A204.1 (cell line): ENCODE results near the gene POLN.
"Not testable (repeated sequence)": the region's sequence is repeated elsewhere in the genome, so short reads cannot be mapped to it uniquely, and the experiment has no call there.

ENCODE experiments used
- FAIRE-seq: peaks from 2 replicates; lab custom pipeline; 2012; peaks lifted over from hg19 to GRCh38; lab: Jason Lieb, UNC

The POLN gene

DNA sequence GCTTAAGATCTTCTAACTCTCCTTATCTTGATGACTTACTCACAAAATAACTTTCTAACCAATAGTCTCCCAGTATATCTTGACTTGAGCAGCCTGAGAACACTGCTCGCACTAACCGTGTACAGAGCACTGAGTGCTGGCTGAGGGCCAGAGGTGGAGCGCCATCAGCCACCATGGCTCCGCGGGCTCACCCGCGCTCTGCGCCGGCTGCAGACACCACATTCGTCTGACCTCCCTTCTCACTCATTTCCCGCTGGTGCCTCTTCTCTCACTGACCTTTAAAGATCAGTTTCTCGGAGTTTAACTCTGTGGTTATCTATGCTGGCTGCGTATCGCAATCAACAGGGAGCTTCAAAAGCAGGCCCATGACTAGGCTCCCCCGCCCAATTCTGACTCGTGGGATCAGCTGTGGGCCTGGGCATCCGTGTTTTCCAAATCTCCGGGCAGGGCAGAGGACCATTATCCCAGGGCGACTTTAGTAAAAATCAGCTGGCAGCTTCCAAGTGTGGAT lies 78.6 kb downstream of the POLN start:
- no peak for FAIRE-seq

DNA sequence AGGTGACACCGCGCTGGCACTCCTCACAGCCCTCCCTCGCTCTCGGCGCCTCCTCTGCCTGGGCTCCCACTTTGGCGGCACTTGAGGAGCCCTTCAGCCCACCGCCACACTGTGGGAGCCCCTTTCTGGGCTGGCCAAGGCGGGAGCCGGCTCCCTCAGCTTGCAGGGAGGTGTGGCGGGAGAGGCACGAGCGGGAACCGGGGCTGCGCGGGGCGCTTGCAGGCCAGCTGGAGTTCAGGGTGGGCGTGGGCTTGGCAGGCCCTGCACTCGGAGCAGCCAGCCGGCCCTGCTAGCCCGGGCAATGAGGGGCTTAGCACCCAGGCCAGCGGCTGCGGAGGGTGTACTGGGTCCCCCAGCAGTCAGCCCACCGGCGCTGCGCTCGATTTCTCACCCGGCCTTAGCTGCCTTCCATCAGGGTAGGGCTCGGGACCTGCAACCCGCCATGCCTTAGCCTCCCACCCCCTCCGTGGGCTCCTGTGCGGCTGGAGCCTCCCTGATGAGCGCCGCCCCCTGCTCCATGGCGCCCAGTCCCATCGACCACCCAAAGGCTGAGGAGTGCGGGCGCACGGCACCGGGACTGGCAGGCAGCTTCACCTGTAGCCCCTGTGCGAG lies 80.7 kb downstream of the POLN start:
- FAIRE-seq = not testable (repeated sequence)

DNA sequence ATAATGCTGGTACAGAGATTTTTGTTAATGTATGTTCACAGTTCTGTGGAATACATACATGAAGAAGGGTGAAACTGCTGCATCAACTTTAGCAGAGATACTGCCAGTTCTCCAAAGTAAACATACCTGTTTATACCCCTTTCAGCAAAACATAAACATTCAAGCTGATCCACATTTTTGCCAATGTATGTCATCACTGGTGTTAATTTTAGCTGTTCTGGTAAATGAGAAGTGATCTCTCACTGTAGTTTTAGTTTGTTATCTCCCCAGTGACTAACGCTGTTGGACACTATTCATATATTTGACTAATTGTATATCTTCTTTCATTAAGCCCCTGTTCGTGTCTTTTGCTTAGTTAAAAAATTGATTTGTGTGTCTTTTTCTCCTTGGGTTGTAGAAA lies 82.0 kb downstream of the POLN start:
- no peak for FAIRE-seq

DNA sequence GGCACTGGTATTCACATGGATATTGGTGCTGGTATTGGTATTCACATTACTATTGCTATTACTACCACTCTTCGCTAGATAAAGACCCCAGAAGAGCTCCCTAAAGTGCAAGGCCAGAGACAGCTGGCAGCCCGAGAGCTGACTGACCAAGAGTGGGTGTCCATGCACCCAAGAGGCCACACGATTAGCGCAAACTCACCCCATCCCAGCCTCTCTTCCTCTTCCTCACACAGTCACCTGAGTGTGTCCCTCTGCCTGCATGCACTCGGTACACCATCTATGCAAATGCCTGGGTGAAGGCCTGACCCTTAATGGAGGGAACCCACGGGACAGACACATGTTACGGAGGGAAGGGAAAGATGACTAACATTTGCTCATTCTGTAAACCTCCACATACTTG lies 86.7 kb downstream of the POLN start:
- FAIRE-seq = no peak

DNA sequence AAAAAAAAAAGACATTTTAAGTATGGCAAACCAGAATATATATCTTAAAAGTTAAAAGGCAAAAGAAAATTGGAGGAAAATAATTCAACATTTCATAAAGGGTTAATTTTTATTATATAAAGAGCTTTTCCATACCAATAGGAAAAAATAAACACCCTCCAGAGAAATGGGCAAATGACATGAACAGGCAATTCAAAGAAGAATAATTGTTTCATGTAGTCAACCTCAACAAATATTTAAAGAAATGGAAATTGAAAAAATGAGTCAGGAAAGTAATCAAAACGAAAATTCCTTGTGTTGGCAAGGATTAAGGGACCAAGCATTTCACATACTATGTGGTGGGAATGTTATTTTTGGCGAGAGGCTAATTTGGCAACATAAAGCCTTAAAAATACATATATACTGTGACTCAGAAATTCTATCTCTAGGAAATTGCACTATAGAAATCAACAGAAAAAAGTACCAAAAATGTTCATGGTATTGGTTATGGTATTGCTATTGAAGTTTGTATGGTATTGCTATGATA lies 87.6 kb downstream of the POLN start:
- no peak for FAIRE-seq

DNA sequence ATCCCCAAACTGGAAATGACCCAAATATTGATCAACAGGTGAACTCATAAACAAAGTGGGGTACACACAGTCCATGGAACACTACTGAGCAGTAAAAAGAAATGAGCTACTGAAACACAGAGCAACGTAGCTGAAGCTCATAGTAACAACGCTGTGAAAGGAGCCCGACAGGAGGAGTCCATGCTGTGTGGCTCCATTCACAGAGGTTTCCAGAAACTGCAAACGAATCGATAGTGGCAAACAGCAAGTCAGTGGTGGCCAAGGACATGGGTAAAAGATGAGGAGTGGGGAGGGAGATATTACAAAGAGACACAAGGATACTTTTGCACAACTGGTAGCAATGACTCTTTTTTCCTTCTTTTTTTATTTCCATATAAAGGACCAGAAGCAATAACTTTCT lies 90.4 kb downstream of the POLN start:
- no peak for FAIRE-seq

DNA sequence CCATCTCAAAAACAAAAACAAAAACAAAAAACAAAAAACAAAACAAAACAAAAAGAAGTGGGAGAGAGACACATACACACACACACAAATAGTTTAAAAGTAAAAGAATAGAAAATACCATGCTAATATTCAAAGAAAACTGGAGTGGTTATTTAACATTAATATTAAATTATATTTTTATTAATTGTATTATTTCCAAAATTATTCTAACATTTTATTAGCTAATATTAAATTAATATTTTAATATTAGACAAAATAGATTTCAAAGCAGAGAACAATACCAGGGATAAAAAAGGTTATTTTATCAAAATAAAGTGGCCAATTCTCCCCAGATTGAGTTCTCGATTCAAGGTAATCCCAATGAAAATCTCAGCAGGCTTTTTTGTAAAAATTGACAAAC lies 91.8 kb downstream of the POLN start:
- peak; percentile 78 for FAIRE-seq

DNA sequence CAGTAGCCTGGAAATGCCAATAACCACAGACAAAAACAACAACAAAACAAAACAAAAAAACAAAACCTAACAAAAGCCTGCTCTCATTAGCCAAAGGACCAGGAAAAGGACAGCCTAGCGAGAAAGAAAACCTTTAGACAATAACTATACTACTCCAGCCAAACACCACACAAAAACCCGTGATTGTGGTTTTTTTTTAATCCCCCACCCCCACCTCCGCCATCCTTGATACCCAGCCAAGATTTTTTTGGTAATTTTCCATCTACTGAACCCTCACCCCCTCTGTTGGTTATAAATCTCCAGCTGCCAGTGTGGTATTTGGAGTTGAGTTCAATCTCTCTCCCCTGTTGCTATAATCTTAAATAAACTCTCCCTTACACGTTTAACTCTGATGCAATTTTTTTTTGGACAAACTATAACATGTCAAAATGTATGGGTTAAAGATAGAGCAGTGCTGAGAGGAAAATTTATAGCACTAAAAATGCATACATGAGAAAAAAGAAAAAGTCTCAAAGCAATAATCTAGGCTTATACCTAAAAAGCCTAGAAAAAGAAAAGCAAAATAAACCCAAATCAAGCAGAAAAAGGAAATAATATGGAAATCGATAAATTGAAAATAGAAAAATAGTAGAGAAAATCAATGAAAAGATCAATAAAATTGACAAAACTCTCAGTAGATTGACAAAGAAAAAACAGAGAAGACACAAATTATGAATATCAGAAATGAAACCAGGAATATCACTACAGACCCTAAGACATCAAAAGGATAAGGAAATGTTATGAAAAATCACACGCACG lies 99.1 kb downstream of the POLN start:
- no peak for FAIRE-seq

GRCh38 chr4:2141762-2142451 lies 100.0 kb downstream of the POLN start:
- FAIRE-seq = no peak

DNA sequence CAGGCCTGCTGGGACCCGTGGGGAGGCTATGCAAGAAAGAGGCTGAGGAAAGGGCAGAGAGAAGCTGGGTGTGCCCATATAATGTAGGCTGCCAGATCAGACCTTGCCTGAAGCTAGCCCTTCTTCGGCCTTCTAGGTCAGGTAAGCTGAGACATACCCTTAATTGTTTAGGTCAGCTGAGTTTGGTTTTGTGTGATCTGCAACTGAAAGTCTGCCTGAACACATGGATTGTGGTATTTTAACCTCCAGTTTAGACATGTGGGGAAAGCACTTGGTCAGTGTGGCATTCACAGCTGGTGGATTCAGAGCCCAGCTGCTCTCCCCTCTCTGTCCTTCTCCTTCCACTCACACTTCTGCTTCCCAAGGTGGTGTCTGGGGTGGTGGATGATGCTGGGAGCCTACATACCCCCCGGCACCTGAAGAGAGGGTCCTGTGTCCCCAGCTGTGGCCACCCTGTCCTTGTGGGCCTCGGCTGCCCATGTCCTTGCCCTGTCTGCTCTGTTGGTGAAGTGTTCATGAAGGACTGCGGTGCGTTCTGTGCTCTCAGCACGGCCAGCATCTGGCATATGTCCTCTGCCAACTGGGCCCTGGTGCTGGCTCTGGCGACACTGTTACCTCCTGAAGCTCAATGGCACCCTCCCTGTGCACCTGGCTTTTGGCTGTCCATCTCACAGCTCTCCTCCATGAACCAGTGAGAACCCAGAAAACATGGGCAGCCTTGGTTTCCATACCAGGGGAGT lies 100.7 kb downstream of the POLN start:
- FAIRE-seq = no peak

GRCh38 chr4:2138846-2139500 lies 102.9 kb downstream of the POLN start:
- FAIRE-seq = no peak

- no peak for FAIRE-seq
Observed at GRCh38 chr4:2136726-2137125, 105.2 kb downstream of the POLN start.

GRCh38 chr4:2135083-2135482 lies 106.8 kb downstream of the POLN start:
- no peak for FAIRE-seq

- no peak for FAIRE-seq
Observed at GRCh38 chr4:2132438-2132837, 109.5 kb downstream of the POLN start.

- FAIRE-seq = no peak
Observed at GRCh38 chr4:2127609-2128332, 114.2 kb downstream of the POLN start.

DNA sequence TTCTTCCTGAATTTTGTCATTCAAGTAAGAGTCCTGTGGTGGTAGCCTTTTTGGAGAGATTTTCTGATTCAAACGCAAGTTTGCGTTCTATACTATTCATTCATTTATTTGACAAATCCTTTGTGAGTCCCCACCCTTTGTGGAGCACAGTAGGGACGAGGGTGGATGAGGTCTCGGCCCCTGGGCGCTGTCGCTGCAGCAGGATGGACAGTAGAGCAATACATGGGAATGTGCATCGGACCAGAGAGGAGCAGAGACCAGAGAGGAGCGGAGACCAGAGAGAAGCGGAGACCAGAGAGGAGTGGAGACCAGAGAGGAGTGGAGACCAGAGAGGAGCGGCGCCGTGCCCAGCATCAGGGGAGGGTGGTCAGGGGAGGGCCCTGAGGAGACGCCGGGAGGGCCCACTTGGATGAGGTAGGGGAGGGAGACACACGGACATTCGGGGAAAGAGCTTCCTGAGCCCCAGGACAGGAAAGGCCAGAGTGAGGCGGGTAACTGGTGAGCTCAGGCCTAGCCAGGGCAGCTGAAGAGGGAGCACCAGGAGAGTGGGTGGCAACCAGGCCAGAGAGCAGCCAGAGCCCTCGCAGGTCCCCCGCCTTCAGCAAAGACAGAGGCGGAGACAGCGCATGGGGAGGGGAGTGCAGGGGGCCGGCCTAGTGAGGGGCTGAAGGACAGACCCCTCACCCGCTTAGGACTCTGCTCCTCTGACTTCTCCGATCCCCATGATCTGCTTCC lies 115.4 kb downstream of the POLN start:
- FAIRE-seq = no peak

- FAIRE-seq = no peak
Observed at GRCh38 chr4:2125831-2126230, 116.1 kb downstream of the POLN start.

GRCh38 chr4:2125023-2125422 lies 116.9 kb downstream of the POLN start:
- FAIRE-seq = no peak

- FAIRE-seq = no peak
Observed at GRCh38 chr4:2116687-2117400, 125.1 kb downstream of the POLN start.

DNA sequence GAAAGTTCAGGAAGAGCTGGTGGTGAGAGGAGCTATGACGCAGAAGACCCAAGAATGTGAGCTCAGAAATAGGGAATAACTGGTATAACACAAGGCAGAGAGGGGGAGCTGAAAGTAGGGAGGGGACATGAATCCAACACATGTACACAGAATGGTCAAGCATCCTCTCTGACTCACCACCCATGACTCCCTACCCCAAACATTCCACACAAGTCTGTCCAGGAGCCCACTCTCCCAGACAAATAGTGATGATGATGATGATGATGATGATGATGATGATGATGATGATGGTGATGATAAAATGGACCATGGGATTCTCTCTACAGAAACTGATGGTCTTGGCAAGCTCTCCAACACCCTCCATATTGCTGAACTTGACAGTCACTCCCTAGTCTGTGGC lies 136.4 kb downstream of the POLN start:
- FAIRE-seq = no peak
